ENCODE measurements around the gene LYRM9. TPM values are rescaled to one million over a fixed set of nuclear protein-coding genes. Genes with fewer than 3 reads are reported as not detected.

The LYRM9 gene
- polyA plus RNA-seq, 1 donor (not counting 4 experiments of a cell fraction or from before 2014, with no cell fraction given): 3.0 TPM

- no peak overlapping the region for H3K4me3 ChIP-seq (ENCODE audit: control insufficient read depth in 2 of 3, extremely low read depth in 1 of 3, insufficient read depth in 2 of 3, low read depth in 1 of 3, low read length in 3 of 3)
- no peak overlapping the region for H2AFZ ChIP-seq (ENCODE audit: control insufficient read depth, low read length)
- dilution Hi-C loops (cut with MboI; ENCODE audit: extremely low pct_ligation_motif_present, low sequenced_read_pairs): no loop called here
- H3K9me1 ChIP-seq (ENCODE audit: control insufficient read depth, extremely low read depth, insufficient read depth, low read length): no peaks in the 10 kb centered on the region
- H3K9me3 ChIP-seq (ENCODE audit: control insufficient read depth, low read depth, low read length): no peaks in the 10 kb centered on the region
- no peaks in the 10 kb centered on the region for H3K27me3 ChIP-seq (ENCODE audit: control insufficient read depth, extremely low read depth, insufficient read depth, low read length)
- H3K27ac ChIP-seq (ENCODE audit: control insufficient read depth, insufficient read depth, low read length): no peak overlapping the region
- H3K4me1 ChIP-seq (ENCODE audit: control insufficient read depth, extremely low read depth, insufficient read depth, low read length): no peaks in the 10 kb centered on the region
- H4K20me1 ChIP-seq (ENCODE audit: control insufficient read depth, extremely low read depth, insufficient read depth, low read length): no peaks in the 10 kb centered on the region
- no peak overlapping the region for H3K4me2 ChIP-seq (ENCODE audit: control insufficient read depth, extremely low read depth, insufficient read depth, low read depth, low read length)
- DNase-seq (ENCODE audit: low read depth, low spot score): no peak
- TF ChIP-seq EZH2 (IDR thresholded peaks at IDR 0.05; ENCODE audit: low read length) (no peak), CTCF (optimal IDR thresholded peaks at IDR 0.05 in 1 of 3, IDR thresholded peaks at IDR 0.05 in 1 of 3, conservative IDR thresholded peaks at IDR 0.05 in 1 of 3; ENCODE audit: extremely low read depth in 1 of 3, insufficient read depth in 2 of 3, low read length in 3 of 3) (no peak)
- no peaks in the 10 kb centered on the region for H3K79me2 ChIP-seq (ENCODE audit: control insufficient read depth, insufficient read depth, low read length)
- H3K9ac ChIP-seq (ENCODE audit: control insufficient read depth, extremely low read depth, insufficient read depth, low read length): no peak overlapping the region
- no peak for FAIRE-seq
- no peaks in the 10 kb centered on the region for H3K36me3 ChIP-seq (ENCODE audit: control insufficient read depth in 2 of 2, extremely low read depth in 1 of 2, insufficient read depth in 2 of 2, low read length in 2 of 2)
Measured at GRCh38 chr17:27862004-27862403, 31.2 kb downstream of the LYRM9 start.

GRCh38 chr17:27860971-27861664, 32.0 kb downstream of the LYRM9 start:
- Histone ChIP-seq H3K79me2 (ENCODE audit: control insufficient read depth, insufficient read depth, low read length) (no peaks in the 10 kb centered on the region), H3K9me3 (ENCODE audit: control insufficient read depth, low read depth, low read length) (no peaks in the 10 kb centered on the region), H2AFZ (ENCODE audit: control insufficient read depth, low read length) (no peak overlapping the region), H3K36me3 (ENCODE audit: control insufficient read depth in 2 of 2, extremely low read depth in 1 of 2, insufficient read depth in 2 of 2, low read length in 2 of 2) (no peaks in the 10 kb centered on the region), H3K9me1 (ENCODE audit: control insufficient read depth, extremely low read depth, insufficient read depth, low read length) (no peaks in the 10 kb centered on the region), H3K27me3 (ENCODE audit: control insufficient read depth, extremely low read depth, insufficient read depth, low read length) (no peaks in the 10 kb centered on the region), H4K20me1 (ENCODE audit: control insufficient read depth, extremely low read depth, insufficient read depth, low read length) (no peaks in the 10 kb centered on the region), H3K4me3 (ENCODE audit: control insufficient read depth in 2 of 3, extremely low read depth in 1 of 3, insufficient read depth in 2 of 3, low read depth in 1 of 3, low read length in 3 of 3) (no peak overlapping the region), H3K27ac (ENCODE audit: control insufficient read depth, insufficient read depth, low read length) (no peak overlapping the region), H3K4me2 (ENCODE audit: control insufficient read depth, extremely low read depth, insufficient read depth, low read depth, low read length) (no peak overlapping the region), H3K9ac (ENCODE audit: control insufficient read depth, extremely low read depth, insufficient read depth, low read length) (no peak overlapping the region), H3K4me1 (ENCODE audit: control insufficient read depth, extremely low read depth, insufficient read depth, low read length) (no peaks in the 10 kb centered on the region)
- TF ChIP-seq CTCF (optimal IDR thresholded peaks at IDR 0.05 in 1 of 3, IDR thresholded peaks at IDR 0.05 in 1 of 3, conservative IDR thresholded peaks at IDR 0.05 in 1 of 3; ENCODE audit: extremely low read depth in 1 of 3, insufficient read depth in 2 of 3, low read length in 3 of 3): no peak
- TF ChIP-seq EZH2 (IDR thresholded peaks at IDR 0.05; ENCODE audit: low read length): no peak
- DNase-seq (ENCODE audit: low read depth, low spot score): no peak
- no peak for FAIRE-seq
- dilution Hi-C loops (cut with MboI; ENCODE audit: extremely low pct_ligation_motif_present, low sequenced_read_pairs): no loop called here
